HG03135 (cell line): ENCODE results near the gene ZNF316.

ENCODE experiments used
- ATAC-seq: cut with Tn5 transposase; IDR thresholded peaks from one replicate; pipeline ENCODE4 v1.9.1; 2021; ENCODE audit warnings: mild to moderate bottlenecking, moderate library complexity; ENCODE audit not compliant: unreplicated experiment

ZNF316 gene

DNA sequence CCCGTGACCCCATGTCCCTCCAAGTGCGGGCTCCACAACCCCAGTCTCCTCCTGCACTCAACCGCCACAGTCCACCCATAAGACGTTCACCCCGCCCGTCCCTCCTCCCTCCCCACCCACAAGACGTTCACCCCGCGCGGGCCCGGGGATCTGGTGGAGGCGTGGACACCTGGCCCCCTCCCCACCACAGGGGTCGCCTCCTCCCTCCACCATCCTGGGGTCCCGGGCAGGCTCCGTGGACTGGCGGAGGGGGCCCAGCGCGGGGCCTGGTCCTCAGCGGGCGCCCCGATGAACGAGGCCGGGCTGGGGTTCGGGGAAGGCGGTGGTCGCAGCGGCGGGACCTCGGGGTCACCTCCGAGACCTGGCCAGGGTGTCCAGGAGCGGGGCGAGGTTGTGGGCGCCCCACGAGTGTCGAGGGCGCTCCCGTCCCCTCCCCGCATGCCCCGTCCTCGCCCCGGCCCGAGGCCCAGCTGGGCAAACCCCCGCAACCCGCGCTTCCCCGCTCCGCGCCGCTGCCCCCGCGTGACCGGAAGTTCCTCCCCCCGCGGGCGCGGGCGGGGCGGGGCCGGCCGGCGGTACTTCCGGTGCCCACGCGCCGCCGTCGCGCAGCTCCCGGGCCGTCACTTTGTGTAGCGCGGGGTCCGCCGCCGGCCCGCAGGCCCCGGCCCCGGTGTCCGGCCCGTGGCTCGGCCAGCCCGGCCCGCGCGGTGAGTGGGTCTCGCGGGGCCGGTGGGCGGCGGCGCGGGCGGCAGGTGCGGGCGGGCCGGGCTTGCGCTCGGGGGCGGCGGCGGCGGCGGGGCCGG is at the start of gene ZNF316:
Gene ZNF316 (plus strand): TSS at position 578 of the 803 bp plus-strand sequence. CDS start 5,092 bp downstream, outside the sequence.
- peak; percentile 58 for ATAC-seq

DNA sequence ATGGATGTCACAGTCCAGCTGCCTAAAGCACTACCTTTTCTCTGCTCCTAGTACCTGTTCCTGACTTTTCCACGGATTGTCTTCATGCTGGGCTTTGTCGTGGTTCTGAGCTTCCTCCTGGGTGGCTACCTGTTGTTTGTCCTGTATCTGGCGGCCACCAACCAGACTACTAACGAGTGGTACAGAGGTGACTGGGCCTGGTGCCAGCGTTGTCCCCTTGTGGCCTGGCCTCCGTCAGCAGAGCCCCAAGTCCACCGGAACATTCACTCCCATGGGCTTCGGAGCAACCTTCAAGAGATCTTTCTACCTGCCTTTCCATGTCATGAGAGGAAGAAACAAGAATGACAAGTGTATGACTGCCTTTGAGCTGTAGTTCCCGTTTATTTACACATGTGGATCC is 48.6 kb upstream of the ZNF316 start:
- ATAC-seq = no peak

- no peak for ATAC-seq
Observed at GRCh38 chr7:6589151-6589828, 47.8 kb upstream of the ZNF316 start.

- peak; percentile 83 for ATAC-seq
Observed at GRCh38 chr7:6589829-6590644, 47.1 kb upstream of the ZNF316 start, which contains the start of gene INTS15. INTS15 (plus strand) TSS chr7:6590021; CDS start chr7:6590284, 263 bp downstream.

GRCh38 chr7:6590645-6591110 is 46.4 kb upstream of the ZNF316 start:
- peak; percentile 31 for ATAC-seq

GRCh38 chr7:6600093-6600492 is 37.0 kb upstream of the ZNF316 start:
- ATAC-seq = no peak

GRCh38 chr7:6604458-6604857 is 32.7 kb upstream of the ZNF316 start:
- no peak for ATAC-seq

DNA sequence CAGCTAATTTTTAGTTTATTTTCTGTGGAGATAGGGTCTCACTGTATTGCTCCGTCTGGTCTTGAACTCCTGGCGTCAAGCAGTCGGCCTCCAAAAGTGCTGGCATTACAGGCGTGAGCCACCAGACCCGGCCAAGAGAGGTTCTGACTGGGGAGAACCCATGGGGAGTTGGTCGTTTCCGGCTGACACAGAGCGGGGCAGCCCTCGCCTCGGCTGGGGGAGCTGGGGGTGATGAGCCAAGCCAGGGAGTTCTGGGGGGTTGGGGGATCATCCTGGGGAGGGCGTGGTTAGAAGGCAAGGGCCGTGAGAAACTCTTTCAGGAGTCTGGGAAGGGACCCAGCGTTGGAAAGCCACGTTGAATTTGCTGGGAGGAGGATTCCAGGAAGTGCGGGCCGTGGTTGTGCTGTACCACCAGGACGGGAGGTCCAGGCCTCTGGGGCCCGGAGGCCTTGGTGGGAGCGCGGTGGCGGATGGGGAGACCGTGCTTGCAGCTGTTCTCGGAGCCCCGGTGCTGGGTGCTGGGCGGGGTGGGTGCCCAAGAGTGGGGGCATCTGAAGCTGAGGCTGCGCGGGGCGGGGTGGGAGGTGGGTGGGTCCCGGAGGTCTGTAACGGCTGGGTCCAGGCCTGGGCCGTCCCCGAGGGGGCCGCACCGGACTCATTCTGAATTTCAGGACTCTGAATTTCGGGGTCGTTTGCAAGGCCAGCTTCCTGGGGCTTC is 30.1 kb upstream of the ZNF316 start:
- ATAC-seq = no peak

- ATAC-seq = no peak
Observed at GRCh38 chr7:6607651-6608051, 29.5 kb upstream of the ZNF316 start.

DNA sequence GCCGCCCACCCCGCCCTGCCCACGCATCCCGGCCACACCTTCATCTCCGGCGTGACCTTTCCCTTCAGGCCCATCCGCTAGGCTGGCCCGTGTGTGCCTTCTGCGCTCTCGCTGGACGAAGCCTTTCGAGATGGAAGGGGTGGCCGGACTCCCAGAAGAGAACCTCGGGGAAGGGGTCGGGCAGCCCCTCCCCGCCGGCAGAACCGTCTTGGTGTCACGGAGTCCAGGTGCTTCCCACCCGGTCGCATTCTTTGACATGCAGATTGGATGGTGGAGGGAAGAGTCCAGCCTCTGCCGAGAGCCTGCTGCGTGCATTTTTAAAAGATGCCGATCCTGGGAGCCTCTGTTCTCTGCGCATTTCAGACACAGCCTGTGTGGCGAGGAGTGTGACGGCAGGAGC is 29.0 kb upstream of the ZNF316 start:
- no peak for ATAC-seq

GRCh38 chr7:6608794-6609193 is 28.3 kb upstream of the ZNF316 start:
- ATAC-seq = no peak

DNA sequence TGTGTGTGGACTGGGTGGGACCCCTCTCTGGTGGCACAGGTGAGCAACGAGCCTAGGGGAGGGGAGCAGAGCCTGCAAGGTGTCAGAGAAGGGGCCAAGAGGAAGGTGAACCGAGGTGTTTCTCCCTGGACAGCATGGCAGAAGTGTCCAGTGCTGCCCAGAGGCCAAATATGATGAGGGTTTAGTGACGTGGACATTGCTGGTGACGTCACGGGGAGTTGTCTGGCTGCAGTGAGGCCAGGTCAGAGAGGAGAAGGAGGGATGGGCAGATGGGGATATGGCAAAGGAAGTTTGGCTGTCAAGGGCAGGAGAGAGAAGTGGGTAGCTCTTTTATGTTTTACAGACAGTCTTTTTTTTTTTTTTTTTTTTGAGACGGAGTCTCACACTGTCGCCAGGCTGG is 24.3 kb upstream of the ZNF316 start:
- ATAC-seq = no peak

- ATAC-seq = no peak
Observed at GRCh38 chr7:6613706-6614105, 23.4 kb upstream of the ZNF316 start.

GRCh38 chr7:6614953-6615722 is 22.0 kb upstream of the ZNF316 start, which contains the start of gene ZNF853:
ZNF853 (plus strand) TSS chr7:6615610; CDS start chr7:6616175, 565 bp downstream.
- ATAC-seq = no peak

GRCh38 chr7:6615723-6616555 is 21.2 kb upstream of the ZNF316 start:
- ATAC-seq = no peak

DNA sequence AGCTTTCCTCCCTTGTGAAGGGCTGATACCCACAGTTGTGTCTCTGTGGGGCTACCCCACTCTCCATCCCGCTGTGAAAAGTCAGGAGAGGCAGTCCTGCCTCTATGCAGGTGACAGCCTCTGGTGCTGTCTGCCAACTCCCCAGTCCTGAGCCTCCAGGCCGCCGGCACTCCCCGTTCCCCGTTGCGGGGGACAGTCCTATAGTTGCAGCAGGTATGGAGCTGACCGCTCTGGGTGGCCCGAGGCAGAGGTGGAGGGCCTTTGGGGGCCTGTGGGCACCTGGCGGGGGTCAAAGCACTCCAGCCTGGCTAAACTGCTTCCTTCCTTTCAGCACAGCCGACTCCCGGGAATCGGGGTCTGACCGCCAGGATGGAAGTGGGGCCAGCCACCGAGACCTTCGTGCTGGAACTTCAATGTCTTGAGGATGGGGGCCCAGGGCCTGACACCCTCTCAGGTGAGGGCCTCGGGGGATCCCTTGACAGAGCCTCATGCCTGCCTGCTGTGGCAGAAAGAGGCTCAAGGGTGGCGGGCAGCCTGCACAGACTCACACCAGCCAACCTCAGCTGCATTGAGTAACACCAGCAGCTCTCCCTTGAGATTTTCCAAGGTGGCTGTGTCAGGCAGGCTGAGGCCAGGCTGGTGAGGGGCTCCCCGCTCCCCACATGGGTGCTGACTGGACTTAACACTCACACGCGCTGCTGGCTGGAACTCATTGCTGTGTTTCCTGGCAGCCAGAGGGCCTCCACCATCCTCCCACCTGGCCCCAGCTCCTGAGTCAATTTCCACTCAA is 20.1 kb upstream of the ZNF316 start:
- ATAC-seq = no peak

DNA sequence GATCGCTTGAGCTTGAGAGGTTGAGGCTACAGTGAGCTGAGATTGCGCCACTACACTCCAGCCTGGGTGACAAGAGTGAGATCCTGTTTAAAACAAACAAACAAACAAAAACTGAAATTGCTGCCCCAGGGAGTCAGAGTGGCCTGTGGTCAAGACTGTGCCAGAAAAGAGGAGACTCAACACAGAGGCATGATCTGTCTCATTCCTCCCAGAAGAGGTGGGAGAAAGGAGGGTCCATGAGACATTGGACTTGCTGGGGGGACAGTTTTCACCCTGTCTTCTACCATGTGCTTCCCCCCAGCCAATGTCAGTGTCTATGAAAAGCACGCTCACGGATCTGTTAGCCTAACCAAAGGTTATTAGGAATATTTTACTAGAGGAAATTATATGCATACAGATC is 18.5 kb upstream of the ZNF316 start:
- no peak for ATAC-seq

DNA sequence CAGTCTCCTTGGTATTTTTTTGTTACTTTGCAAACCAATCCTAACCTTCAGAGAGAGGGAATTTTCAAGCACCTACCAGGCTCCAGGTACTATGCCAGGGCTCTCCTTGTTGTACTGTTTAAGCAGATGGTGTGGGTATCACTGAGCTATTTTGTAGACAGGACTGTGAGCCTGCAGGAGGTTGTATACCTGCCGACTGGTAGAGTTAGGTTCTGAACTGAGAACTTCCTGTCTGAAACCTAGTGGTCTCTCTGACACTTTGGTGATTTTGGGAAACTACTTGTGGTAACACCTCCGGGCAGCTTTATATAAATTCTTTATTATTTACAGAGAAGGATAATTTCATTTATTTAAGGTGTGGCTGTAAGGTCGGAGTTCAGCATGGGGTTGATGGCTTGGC is 17.2 kb upstream of the ZNF316 start:
- ATAC-seq = no peak
